ENCODE data around the gene NOS2.
"Not testable (repeated sequence)": the region's sequence is repeated elsewhere in the genome, so short reads cannot be mapped to it uniquely, and the experiment has no call there.

Gene NOS2

DNA sequence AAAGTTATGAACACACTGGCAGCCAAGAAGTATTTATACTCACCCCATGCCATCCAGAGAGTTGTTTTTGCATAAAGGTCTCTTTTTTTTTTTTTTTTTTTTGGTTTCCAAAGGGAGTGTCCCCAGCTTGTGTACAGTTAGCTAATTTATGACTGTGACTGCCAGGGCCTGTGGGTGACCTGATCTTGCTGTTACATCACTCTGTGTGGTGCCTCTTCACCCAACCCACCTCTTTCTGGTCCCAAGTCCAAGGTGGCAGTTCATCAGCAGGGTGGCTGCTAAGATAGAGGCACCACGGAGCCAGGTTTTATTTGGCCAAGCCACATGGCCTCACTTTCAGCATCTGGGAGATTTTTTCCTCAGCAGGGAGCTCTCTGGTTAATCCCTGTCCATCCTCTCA lies at the start of gene NOS2:
Gene NOS2, minus strand, starts transcription at position 8 of the 400 bp plus-strand sequence. CDS start 1,720 bp downstream, outside the sequence.
- DNase-seq, result no peak

DNA sequence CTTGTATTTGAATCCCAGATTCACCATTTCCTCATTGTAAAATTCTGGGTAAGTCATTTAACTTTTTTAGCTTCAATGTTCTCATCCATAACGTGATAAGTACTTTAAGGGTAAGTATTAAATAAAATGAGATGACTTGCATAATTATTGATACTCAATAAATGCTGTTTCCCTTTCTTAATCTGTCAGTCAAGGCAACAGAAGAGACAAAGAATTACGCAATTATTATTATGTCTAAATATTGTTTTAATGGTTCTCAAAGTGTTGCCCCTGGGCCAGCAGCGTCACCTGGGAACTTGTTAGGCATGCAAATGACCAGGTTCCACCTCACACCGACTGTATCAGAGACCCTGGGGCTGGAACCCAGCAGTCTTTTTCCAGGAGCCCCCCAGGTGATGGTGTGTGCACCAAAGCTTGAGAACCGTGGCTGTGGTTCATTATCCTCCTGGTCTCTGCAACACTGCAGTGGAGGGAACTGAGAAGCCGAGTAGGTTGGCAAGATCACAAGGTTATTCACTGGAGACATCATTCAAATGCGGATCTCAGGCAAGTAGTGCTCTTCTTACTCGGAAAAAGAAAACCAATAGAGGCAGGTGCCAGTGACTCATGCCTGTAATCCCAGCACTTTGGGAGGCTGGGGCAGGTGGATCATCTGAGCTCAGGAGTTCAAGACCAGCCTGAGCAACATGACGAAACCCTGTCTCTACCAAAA lies 49.3 kb upstream of the NOS2 start:
- DNase-seq, result no peak

DNA sequence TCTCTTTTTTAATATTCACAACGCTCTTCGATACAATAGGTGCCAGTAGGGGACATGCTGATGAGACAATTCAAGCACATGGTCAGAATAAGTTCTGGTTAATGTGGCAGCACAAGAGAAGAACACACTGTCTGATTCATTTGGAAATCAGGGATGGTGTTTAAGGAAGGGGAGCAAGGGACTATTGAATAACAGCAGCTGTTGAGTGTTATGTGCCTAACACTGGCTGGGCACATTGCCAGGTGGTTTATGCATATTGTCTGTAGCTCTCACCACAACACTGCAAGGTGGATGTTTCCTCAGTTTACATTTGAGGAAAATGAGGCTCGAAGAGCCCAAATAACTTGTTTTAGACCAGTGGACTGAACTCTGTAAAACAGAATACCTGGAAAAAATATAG lies 48.6 kb upstream of the NOS2 start:
- peak; percentile 47 for DNase-seq

DNA sequence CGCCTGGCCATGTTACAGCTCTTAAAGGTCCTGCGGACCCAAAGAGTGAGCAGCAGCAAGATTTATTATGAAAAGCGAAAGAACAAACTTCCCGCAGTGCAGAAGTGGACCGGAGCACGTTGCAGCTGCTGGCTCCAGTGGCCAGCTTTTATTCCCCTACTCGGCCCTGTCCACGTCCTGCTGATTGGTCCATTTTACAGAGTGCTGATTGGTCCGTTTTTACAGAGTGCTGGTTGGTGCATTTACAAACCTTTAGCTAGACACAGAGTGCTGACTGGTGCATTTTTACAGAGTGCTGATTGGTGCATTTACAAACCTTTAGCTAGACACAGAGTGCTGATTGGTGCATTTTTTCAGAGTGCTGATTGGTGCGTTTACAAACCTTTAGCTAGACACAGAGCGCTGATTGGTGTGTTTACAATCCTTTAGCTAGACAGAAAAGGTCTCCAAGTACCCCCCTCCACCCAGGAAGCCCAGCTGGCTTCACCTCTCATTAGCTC lies 46.5 kb upstream of the NOS2 start:
- not testable (repeated sequence) for DNase-seq

DNA sequence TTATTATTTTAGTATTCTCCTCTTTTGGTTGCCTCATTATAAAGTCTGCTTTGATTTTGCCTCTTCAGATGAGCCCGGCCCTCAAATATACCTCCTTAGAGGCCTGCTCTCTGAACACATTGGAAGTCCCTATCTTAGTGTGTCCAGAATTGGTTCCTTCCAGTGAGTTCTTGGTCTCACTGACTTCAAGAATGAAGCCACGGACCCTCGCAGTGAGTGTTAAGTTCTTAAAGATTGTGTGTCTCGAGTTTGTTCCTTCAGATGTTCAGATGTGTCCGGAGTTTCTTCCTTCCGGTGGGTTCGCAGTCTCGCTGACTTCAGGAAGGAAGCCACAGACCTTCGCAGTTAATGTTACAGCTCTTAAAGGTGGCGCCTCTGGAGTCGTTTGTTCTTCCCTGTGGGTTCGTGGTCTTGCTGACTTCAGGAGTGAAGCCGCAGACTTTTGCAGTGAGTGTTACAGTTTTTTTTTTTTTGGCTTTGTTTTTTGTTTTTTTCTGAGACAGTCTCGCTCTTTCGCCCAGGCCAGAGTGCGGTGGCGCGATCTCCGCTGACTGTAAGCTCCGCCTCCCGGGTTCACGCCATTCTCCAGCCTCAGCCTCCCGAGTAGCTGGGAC lies 45.8 kb upstream of the NOS2 start:
- no peak for DNase-seq

DNA sequence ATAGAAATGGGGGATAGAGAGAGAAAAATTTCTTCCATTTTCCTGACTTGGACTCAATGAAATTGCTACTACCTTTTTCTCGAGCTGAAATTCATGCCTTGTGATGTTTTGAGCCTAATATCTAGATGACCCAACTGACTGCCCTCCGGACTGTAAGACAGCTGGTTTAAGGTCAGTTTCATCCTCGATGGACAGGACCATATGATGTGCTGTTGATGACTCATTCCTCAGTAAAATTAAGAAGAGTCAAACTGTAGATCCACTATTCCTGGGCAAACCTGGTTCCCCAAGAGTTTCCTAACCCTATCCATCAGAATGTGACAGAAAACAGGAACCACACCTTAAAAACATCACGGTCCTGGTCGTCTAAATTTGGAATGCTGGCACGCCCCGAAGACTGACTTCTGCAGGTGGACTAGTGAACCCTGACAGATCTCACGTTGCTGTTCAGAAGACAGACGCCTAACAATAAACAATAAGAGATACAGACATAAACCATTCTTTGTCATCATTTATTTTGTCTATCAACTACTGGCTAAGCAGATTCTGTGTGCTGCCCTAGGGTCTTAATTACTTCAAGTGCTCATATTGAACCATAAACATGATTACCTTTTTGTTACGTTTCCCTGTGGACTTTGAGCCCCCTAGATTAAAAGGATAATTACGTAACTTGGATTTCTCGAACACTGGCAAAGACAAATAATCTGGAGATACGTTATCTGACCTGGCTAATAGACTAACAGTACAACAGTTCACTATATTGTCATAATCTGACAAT lies 45.1 kb upstream of the NOS2 start:
- no peak for DNase-seq

DNA sequence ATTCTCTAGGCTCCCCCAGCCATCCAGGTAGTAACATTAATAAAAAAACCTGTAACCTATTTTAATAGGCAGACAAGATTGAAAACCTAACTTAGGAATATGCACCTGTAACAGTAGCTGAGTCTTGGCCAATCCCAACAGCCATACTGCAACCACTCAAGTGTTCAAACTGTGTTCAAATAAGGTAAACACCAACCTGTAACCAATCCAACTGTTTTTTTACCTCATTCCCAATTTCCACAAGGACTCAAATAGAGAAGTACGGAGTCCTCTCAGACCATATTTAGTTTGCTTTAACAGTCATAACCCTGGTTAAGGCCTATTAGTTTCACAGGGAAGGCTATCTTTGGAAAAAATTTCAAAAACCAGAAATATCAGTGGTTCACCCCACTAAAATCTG lies 40.4 kb upstream of the NOS2 start:
- DNase-seq, result no peak

DNA sequence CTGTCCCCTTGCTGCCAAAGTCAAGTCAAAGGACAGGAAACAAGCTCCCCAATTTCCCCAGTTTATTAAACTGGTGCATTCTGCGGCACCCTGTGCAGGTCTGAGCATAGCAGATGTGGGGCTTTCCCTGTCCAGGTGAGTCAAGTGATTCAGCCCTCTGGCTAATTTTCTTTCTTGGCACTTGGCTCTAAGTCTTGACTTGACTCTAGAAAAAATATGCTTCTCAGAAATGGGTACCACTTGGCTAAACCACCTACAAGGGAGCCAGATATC lies 40.0 kb upstream of the NOS2 start:
- not testable (repeated sequence) for DNase-seq

DNA sequence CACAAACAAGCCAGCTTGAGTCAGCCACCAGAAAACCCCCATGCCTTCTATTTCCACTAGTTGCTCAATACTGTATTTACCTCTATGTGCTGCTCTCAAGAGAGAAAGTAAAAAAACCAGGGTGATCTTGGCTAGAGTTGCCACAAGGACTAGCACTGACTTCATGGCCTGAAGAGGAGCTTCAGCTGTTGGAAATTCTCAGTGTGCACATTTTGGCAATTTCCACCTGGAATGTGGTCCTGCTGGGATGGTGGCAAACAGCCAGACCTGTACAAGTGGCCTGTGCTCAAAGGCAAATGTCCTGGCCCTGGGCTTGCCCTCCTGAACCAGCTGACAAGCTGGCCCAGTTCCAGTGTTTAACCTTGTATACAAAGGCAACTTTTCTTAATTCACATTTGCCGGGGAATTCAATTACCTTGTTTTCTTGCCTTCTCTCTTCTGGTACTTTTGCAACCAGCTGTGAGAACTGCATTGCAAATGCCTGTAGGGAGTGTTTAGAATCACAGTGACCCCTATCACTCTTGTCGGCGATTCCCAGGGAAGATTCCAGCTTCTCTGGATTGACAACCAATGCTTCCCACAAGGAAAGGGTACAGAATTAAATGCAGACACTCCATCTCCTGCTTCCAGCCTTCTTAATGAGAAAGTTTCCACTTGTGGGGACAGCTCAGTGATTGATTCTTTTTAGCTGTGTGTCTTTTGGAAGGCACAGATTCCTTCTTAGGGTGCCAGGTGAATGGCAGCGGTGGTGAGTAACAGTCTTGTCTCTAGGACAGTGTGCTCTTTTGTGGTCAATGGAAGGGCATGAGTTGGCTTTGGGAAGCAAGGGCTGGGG lies 39.5 kb upstream of the NOS2 start:
- DNase-seq, result not testable (repeated sequence)

DNA sequence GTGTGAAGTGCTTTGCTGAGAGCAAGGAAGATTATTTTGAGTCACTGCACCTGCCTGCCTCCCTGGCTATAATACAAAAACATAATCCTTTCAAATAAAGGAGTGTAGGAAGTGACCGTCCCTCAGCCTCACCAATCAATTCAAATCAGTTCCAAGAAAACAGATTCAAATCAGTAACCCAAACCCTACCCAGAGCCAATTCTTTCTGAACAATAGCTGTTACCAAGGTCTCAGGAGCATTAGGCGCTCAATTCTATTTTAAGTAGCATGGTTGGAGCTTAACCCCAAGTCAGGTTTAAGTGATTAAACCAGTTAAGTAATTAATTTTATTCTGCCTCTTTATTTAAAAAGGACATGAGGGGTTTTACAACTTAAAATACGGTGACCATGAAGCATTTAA lies 38.3 kb upstream of the NOS2 start:
- DNase-seq, result not testable (repeated sequence)

DNA sequence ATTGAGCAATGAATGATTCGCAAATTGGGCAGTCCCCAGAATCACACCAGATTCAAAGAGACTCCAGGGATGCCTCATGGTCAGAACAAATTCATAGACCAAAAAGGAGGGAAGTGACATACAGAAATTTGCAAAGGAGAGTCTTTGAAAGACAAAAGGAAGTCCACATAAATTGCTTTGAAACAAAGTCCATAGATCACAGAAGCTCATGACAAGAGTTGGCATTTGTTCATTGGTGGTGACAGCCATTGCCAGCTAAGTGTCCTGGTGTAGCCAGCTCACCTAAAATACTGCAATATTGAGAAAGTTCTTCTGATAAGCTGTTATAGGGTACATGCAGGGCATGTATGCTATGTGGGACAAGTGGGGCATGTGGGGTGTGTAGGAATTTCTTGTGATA lies 37.4 kb upstream of the NOS2 start:
- not testable (repeated sequence) for DNase-seq

DNA sequence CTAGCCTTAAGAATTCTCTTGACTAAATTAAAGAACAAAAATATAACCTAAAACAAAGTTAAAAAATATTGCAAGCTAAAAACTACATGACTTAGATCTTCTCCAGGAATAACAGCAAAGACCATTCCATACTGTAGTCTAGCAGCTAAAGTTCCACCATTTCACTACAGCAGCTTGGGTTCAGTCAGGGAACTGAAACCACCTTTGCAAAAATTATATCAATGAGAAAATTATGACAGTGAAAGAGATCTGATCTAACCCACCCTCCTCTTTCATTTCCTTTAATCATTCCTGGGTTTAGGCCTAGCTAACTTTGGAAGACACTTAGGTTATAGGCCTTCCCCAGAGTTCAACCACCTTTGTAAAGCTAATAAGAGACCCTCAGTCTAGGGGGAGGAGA lies 36.3 kb upstream of the NOS2 start:
- no peak for DNase-seq

DNA sequence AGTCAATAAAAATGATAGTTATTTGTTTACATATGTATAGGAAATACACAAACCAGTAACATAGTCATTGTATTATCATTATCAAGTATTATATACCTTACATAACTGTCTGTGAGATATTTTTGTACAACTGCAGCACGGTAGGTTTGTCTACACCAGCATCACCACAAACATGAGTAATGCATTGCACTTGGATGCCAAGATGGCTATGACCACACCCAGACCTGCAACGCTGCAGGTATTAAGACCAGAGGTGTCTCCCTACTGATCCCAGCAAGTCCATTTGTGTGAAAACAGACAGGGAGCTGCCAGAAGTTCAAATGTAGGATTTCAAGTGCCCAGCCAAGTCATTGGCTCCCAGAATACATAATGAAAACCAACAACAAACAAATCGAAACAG lies 34.2 kb upstream of the NOS2 start:
- no peak for DNase-seq

DNA sequence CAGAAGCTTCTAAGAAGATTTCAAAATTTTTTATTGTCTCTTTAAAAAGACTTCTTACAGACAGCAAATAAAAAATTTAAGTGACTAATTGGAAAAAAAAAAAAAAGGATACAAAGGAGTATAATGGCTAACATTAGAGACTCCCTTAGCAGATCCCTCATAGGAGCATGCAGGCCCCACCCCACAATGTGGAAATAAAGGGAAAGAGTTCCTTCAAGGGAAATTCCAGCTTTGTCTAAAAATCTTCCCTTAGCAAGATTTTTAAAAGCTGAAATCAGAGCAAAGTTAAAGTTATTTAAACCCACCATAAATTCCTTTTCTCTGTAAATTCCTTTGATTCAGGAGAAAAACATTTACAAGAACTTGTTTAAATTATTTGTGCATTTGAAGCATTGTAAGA lies 32.5 kb upstream of the NOS2 start:
- no peak for DNase-seq

DNA sequence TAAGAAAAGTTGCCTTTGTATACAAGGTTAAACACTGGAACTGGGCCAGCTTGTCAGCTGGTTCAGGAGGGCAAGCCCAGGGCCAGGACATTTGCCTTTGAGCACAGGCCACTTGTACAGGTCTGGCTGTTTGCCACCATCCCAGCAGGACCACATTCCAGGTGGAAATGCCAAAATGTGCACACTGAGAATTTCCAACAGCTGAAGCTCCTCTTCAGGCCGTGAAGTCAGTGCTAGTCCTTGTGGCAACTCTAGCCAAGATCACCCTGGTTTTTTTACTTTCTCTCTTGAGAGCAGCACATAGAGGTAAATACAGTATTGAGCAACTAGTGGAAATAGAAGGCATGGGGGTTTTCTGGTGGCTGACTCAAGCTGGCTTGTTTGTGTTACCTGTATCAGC lies 29.6 kb upstream of the NOS2 start:
- not testable (repeated sequence) for DNase-seq

DNA sequence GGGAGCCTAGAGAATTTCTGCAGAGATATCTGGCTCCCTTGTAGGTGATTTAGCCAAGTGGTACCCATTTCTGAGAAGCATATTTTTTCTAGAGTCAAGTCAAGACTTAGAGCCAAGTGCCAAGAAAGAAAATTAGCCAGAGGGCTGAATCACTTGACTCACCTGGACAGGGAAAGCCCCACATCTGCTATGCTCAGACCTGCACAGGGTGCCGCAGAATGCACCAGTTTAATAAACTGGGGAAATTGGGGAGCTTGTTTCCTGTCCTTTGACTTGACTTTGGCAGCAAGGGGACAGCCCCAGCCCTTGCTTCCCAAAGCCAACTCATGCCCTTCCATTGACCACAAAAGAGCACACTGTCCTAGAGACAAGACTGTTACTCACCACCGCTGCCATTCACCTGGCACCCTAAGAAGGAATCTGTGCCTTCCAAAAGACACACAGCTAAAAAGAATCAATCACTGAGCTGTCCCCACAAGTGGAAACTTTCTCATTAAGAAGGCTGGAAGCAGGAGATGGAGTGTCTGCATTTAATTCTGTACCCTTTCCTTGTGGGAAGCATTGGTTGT lies 28.9 kb upstream of the NOS2 start:
- DNase-seq, result not testable (repeated sequence)

DNA sequence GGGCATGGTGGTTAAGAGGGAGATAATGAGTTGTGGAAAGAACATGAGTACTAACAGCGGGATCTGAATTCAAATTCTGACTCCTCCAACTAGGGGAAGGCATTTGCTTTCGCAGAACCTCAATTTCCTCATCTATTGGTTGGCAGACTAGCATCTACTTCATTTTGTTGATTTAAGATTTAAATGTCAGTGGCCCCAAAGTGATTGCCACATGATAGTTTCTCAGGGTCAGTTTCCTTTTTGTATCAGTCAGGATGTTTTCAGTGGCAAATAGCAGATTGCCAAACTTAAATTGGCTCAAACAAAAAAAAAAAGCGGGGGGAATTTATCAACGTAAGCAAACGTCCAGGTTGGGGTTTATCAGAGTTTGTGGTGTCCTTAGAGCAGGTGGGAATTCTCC lies 25.1 kb upstream of the NOS2 start:
- DNase-seq, result no peak

DNA sequence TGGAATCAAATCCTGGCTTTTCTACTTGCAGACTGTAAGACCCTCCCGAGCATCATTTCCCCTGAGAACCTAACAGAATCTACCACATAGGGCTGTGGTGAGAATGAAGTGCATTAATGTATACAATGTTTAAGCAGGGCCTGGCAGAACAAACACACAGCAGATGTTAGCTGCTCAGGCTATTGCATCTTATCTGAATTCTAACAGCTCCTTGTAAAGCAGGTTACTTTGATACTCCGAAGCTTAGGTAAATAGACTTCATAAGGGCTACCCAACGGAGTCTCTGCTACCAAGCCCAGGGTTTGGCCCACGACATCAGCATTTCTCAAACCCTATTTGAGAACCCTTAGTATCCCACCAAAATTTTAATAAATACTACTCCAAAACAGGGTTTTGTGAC lies 24.4 kb upstream of the NOS2 start:
- DNase-seq, result no peak

DNA sequence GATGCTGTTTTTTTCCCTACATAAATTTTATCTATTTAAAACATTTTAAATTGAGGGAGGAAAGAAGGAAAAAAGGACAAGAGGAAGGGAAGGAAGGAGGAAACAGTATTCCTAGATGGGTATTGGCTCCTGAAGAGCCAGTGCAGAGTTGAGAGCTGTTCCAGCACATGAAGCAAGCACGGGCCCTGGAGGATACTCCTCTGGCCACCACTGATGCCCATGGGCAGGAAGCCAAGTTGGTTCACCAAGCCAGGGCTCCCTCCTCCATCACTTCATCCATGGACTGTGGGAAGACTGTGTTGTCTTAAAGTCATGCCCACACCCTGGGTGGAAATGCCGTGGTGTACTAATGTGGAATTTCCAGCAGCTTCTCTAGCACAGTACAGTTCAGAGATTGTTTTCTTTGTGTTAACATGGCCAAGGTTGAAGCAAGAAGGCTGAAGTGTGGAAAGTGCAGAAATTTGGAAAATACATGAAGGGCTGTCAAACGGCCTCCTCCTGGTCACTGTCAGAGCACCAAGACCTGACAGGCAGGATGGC lies 23.9 kb upstream of the NOS2 start:
- no peak for DNase-seq

DNA sequence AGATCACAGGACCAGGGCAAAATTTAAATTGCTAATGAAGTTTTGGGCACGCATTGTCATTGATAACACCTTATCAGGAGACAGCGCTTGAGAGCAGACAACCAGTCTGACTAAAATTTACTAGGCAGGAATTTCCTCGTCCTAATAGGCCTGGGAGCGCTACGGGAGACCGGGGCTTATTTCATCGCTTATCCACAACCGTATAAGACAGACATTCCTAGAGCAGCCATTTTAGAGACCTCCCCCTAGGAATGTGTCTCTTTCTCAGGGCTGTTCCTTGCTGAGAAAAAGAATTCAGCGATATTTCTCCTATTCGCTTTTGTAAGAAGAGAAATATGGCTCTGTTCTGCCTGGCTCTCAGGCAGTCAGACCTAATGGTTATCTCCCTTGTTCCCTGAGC lies 21.8 kb upstream of the NOS2 start:
- not testable (repeated sequence) for DNase-seq

DNA sequence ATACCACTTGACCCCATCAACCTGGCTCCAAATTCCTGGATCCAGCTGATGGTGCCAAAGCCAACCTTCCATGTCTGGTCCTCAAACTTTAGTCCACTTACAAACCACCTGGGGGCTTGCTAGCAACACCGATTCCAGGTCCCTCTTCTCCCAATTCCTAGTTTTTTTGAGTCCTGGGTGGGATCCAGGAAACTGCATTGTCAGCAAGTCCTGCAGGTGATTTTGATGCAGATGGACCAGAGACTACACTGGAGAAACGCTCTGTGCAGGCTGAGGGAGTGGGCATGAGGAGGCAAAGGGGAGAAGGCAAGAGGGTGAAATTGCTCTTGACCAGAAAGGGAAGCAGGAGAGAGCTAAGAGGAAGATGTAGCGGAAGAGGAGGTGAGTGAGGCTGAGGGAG lies 21.0 kb upstream of the NOS2 start:
- no peak for DNase-seq

DNA sequence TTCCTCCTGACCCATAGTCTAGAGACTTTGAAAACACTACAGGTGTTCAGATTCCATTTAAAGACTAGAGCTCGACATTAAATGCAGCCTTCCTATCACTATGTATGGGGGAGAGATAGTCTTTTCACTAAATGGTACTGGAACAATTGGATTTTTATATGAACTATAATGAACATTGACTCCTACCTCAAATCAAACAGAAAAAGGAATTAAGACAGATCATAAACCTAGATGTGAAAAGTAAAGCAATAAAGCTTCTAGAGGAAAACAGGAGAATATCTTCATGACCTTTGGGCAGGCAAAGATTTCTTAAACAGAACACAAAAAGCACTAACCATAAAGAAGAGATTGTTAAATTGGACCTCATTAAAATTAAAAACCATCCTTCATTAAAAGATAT lies 18.8 kb upstream of the NOS2 start:
- no peak for DNase-seq
